Neural cell (in vitro differentiated cells): ENCODE data around the gene CACNA2D4. TPM values are rescaled to one million over a fixed set of nuclear protein-coding genes. Genes with fewer than 3 reads are reported as not detected.

ENCODE experiments used
- H2AFZ ChIP-seq: fragments of 200-600, 300-800 bp; sonication (generic), shearing (Covaris generic); 2 replicates; pipeline ENCODE4 v1.6.0; 2014; ENCODE audit warnings: low read depth, mild to moderate bottlenecking, antibody characterized with exemption, low read length, moderate library complexity
- H3F3A ChIP-seq: fragments of 200-600 bp; shearing (Covaris generic); 2 replicates; pipeline ENCODE4 v1.6.1; 2016; ENCODE audit warnings: mild to moderate bottlenecking, moderate library complexity, mixed read lengths, antibody characterized with exemption, low read length; ENCODE audit not compliant: insufficient read depth, poor library complexity, severe bottlenecking
- H3K27ac ChIP-seq: fragments of 200-600, 300-800 bp; sonication (generic), shearing (Covaris generic); 2 replicates; pipeline ENCODE4 v1.5.1; 2014; ENCODE audit warnings: mild to moderate bottlenecking, low read length, moderate library complexity
- H3K27me3 ChIP-seq: fragments of 300-800, 200-600 bp; sonication (generic), shearing (Covaris generic); 2 replicates; pipeline ENCODE4 v1.6.0; 2014; ENCODE audit warnings: mild to moderate bottlenecking, low read depth, low read length, moderate library complexity; ENCODE audit not compliant: insufficient read depth
- H3K36me3 ChIP-seq: fragments of 300-800, 200-600 bp; sonication (generic), shearing (Covaris generic); 2 replicates; pipeline ENCODE4 v1.5.1; 2014; ENCODE audit warnings: mild to moderate bottlenecking, antibody characterized with exemption, low read length, moderate library complexity; ENCODE audit not compliant: insufficient read depth
- H3K4me2 ChIP-seq: fragments of 300-800, 200-600 bp; sonication (generic), shearing (Covaris generic); 2 replicates; pipeline ENCODE4 v1.6.0; 2014; ENCODE audit warnings: mild to moderate bottlenecking, low read length
- H3K4me3 ChIP-seq: fragments of 300-800, 200-600 bp; sonication (generic), shearing (Covaris generic); 2 replicates; pipeline ENCODE4 v1.5.1; 2014; ENCODE audit warnings: mild to moderate bottlenecking, low read length, moderate library complexity
- H3K79me2 ChIP-seq: fragments of 200-600 bp; shearing (Covaris generic); replicated peaks from 2 replicates; pipeline ENCODE4 v1.6.0; 2014; ENCODE audit warnings: mild to moderate bottlenecking, low read length, moderate library complexity; ENCODE audit not compliant: insufficient read depth
- H3K9ac ChIP-seq: fragments of 300-800, 200-600 bp; sonication (generic), shearing (Covaris generic); 2 replicates; pipeline ENCODE4 v1.6.1; 2016; ENCODE audit warnings: mild to moderate bottlenecking, low read length, mixed read lengths
- H3K9me2 ChIP-seq: fragments of 200-600 bp; shearing (Covaris generic); 2 replicates; pipeline ENCODE4 v1.6.1; 2016; ENCODE audit warnings: mild to moderate bottlenecking, low read length, mixed read lengths; ENCODE audit not compliant: insufficient read depth
- H3K9me3 ChIP-seq: fragments of 200-600, 300-800 bp; sonication (generic), shearing (Covaris generic); 2 replicates; pipeline ENCODE4 v1.6.1; 2016; ENCODE audit warnings: mild to moderate bottlenecking, mixed run types, low read length, moderate library complexity, mixed read lengths
- H4K20me1 ChIP-seq: fragments of 200-600 bp; shearing (Covaris generic); 2 replicates; pipeline ENCODE4 v1.6.1; 2016; ENCODE audit warnings: mild to moderate bottlenecking, mixed run types; ENCODE audit not compliant: insufficient read depth
- CTCF ChIP-seq: fragments of 450-650 bp; IDR thresholded peaks from 2 replicates; pipeline ENCODE4 v1.5.1; 2014; ENCODE audit warnings: antibody characterized with exemption, mild to moderate bottlenecking, moderate library complexity; ENCODE audit not compliant: poor library complexity, severe bottlenecking
- EP300 ChIP-seq: fragments of 450-650 bp; conservative IDR thresholded peaks from 2 replicates; pipeline ENCODE4 v1.6.1; 2014; ENCODE audit warnings: antibody characterized with exemption, mild to moderate bottlenecking, moderate library complexity; ENCODE audit not compliant: poor library complexity, severe bottlenecking
- EZH2 ChIP-seq: fragments of 200-600, 300-800 bp; shearing (Covaris generic), sonication (generic); IDR thresholded peaks from 2 replicates; pipeline ENCODE4 v1.6.1; 2014; ENCODE audit warnings: antibody characterized with exemption, low read length, borderline replicate concordance, mild to moderate bottlenecking; ENCODE audit not compliant: insufficient read depth, poor library complexity, severe bottlenecking
- MXI1 ChIP-seq: fragments of 450-650 bp; conservative IDR thresholded peaks from 2 replicates; pipeline ENCODE4 v1.6.1; 2014; ENCODE audit warnings: antibody characterized with exemption, mild to moderate bottlenecking; ENCODE audit not compliant: poor library complexity, severe bottlenecking
- POLR2AphosphoS5 ChIP-seq: IDR thresholded peaks from 2 replicates; pipeline ENCODE4 v1.6.1; 2012
- RAD21 ChIP-seq: fragments of 450-650 bp; conservative IDR thresholded peaks from 2 replicates; pipeline ENCODE4 v1.6.1; 2014; ENCODE audit warnings: antibody characterized with exemption, mild to moderate bottlenecking, moderate library complexity
- REST ChIP-seq: IDR thresholded peaks from 2 replicates; pipeline ENCODE4 v1.6.1; 2012; ENCODE audit warnings: borderline replicate concordance
- SMC3 ChIP-seq: fragments of 450-650 bp; conservative IDR thresholded peaks from 2 replicates; pipeline ENCODE4 v1.6.1; 2014; ENCODE audit warnings: antibody characterized with exemption, mild to moderate bottlenecking, moderate library complexity; ENCODE audit not compliant: poor library complexity
- TAF1 ChIP-seq: IDR thresholded peaks from 2 replicates; pipeline ENCODE4 v1.6.1; 2012; ENCODE audit warnings: low read depth
- polyA plus RNA-seq: library from polyadenylated mRNA; depleted of rRNA; stranded (reverse); fragments of >200 nt; gene quantifications from 2 replicates; pipeline ENCODE4 v1.2.3, GENCODE V29; 2014

CACNA2D4 gene
- polyA plus RNA-seq, 1 donor from 2014 or later = not detected

- no peak overlapping the region for H3K4me2 ChIP-seq
- no peaks in the 10 kb centered on the region for H4K20me1 ChIP-seq
- no peaks in the 10 kb centered on the region for H3K27me3 ChIP-seq
- H3K36me3 ChIP-seq = no peaks in the 10 kb centered on the region
- no peaks in the 10 kb centered on the region for H3K79me2 ChIP-seq
- no peaks in the 10 kb centered on the region for H3K9me2 ChIP-seq
- H3K9me3 ChIP-seq = no peaks in the 10 kb centered on the region
- H2AFZ ChIP-seq = no peak overlapping the region
- H3F3A ChIP-seq = no peaks in the 10 kb centered on the region
- TF ChIP-seq RAD21 (no peak), EP300 (no peak), CTCF (no peak), REST (no peak), EZH2 (no peak), TAF1 (no peak), POLR2AphosphoS5 (no peak), SMC3 (no peak), MXI1 (no peak)
- H3K27ac ChIP-seq = no peak overlapping the region
- H3K4me3 ChIP-seq = no peak overlapping the region
- no peak overlapping the region for H3K9ac ChIP-seq
Measured at GRCh38 chr12:1787714-1788113, 130.7 kb downstream of the CACNA2D4 start.

GRCh38 chr12:1782215-1782614, 136.2 kb downstream of the CACNA2D4 start:
- H3K4me3 ChIP-seq = no peak overlapping the region
- no peaks in the 10 kb centered on the region for H3F3A ChIP-seq
- no peak overlapping the region for H3K4me2 ChIP-seq
- H3K9me3 ChIP-seq = no peaks in the 10 kb centered on the region
- H4K20me1 ChIP-seq = no peaks in the 10 kb centered on the region
- H2AFZ ChIP-seq = no peak overlapping the region
- H3K79me2 ChIP-seq = no peaks in the 10 kb centered on the region
- no peaks in the 10 kb centered on the region for H3K9me2 ChIP-seq
- no peak overlapping the region for H3K27ac ChIP-seq
- TF ChIP-seq POLR2AphosphoS5 (no peak), SMC3 (no peak), EZH2 (no peak), REST (no peak), CTCF (no peak), RAD21 (no peak), EP300 (no peak), MXI1 (no peak), TAF1 (no peak)
- H3K36me3 ChIP-seq = no peaks in the 10 kb centered on the region
- H3K9ac ChIP-seq = no peak overlapping the region
- H3K27me3 ChIP-seq = no peaks in the 10 kb centered on the region
